Stomach smooth muscle (tissue), 2 donors: ENCODE measurements around the gene FAHD1.
"Not testable (repeated sequence)": the region's sequence is repeated elsewhere in the genome, so short reads cannot be mapped to it uniquely, and the experiment has no call there.

Experiments used
- H3K27ac ChIP-seq: one replicate; pipeline ENCODE4 v1.7.0; 2013; ENCODE audit warnings: mild to moderate bottlenecking, low read length, inconsistent platforms
- H3K27me3 ChIP-seq, 2 donors: one replicate each; pipeline ENCODE4 v1.7.0; 2013; ENCODE audit warnings: low read length in 2 of 2; ENCODE audit not compliant: insufficient read depth in 2 of 2, control insufficient read depth in 1 of 2
- H3K36me3 ChIP-seq, 2 donors: one replicate each; pipeline ENCODE4 v1.7.0; 2013; ENCODE audit warnings: low read length in 2 of 2; ENCODE audit not compliant: control insufficient read depth in 2 of 2, insufficient read depth in 2 of 2
- H3K4me1 ChIP-seq: one replicate; pipeline ENCODE4 v1.7.0; 2013; ENCODE audit warnings: low read length; ENCODE audit not compliant: control insufficient read depth, insufficient read depth
- H3K4me3 ChIP-seq, 2 donors: one replicate each; pipeline ENCODE4 v1.7.0; 2013; ENCODE audit warnings: low read length in 2 of 2
- H3K9ac ChIP-seq, 2 donors: one replicate each; pipeline ENCODE4 v1.7.0; 2013; ENCODE audit warnings: low read length in 2 of 2, mild to moderate bottlenecking in 1 of 2
- H3K9me3 ChIP-seq, 2 donors: one replicate each; pipeline ENCODE4 v1.7.0; 2013; ENCODE audit warnings: low read length in 2 of 2; ENCODE audit not compliant: control insufficient read depth in 2 of 2
- donor health status: healthy.
- donor health status: Pancreatic carcinoma.

The FAHD1 gene

DNA sequence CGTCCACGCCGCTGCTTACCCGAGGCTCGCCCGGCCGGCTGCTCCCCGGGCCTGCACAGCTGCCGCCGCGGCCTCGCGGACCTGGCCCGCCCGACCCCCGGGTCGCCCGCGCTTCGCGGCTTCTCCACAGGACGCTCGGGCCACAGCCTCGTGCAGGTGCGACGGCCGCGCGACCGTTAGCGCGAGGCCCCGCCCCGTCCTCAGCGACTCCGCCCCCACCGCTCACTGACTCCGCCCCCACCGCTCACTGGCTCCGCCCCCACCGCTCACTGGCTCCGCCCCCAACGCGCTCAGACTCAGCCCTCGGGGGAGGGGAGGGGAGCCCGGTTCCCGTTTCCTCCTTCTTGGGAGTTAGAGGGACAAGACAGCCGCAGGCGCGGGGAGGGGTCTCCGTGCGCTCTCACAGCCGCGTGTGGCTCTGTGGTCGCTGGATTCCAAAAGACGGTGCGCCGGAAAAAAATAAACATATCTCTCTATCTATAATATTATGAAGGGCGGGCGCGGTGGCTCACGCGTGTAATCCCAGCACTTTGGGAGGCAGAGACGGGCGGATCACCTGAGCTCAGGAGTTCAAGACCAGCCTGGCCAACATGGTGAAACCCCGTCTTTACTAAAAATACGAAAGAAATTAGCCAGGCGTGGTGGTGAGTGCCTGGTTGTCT lies 45.1 kb downstream of the FAHD1 start, which contains the start of gene MEIOB:
Gene MEIOB, minus strand, starts transcription at position 191 of the 662 bp plus-strand sequence. CDS start 3,989 bp downstream, outside the sequence.
- Histone ChIP-seq H3K4me3 (no peak within 1 kb of the TSS), H3K9me3 (no peaks in the 10 kb centered on the region), H3K4me1 (no peaks in the 10 kb centered on the region), H3K27me3 (peaks cover 14 to 19% of the 10 kb centered on the region in 2 donors), H3K9ac (no peak within 1 kb of the TSS), H3K36me3 (no peaks in the 10 kb centered on the region), H3K27ac (no peak within 1 kb of the TSS)

DNA sequence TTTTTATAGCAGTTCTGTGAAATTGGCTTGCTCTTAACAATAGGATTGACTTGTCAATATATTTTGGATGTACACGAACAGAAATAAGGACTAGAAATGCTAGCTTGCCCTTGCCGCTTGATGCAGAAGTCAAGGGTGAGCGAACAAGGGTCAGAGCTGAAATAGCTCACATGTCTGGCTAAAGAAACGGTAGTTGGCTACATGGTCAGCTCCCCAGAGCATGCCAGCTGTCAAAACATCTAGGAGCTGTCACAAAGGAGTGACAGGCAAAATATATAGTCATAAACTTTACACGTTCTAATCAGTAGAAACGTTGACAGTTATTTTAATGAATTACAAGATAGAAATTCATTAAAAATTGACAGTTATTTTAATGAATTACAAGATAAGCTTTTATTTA lies 47.8 kb downstream of the FAHD1 start:
- H3K27ac ChIP-seq: no peak overlapping the region
- H3K27me3 ChIP-seq: peaks cover 22% of the 10 kb centered on the region in 2 donors
- no peak overlapping the region for H3K9ac ChIP-seq
- no peaks in the 10 kb centered on the region for H3K36me3 ChIP-seq
- H3K9me3 ChIP-seq: no peaks in the 10 kb centered on the region
- no peaks in the 10 kb centered on the region for H3K4me1 ChIP-seq
- no peak overlapping the region for H3K4me3 ChIP-seq

GRCh38 chr16:1876066-1876465 lies 49.1 kb downstream of the FAHD1 start:
- H3K36me3 ChIP-seq, H3K4me3 ChIP-seq, H3K27ac ChIP-seq, H3K9ac ChIP-seq, H3K9me3 ChIP-seq, H3K4me1 ChIP-seq: not testable (repeated sequence)
- H3K27me3 ChIP-seq: peaks cover 22% of the 10 kb centered on the region in 2 donors

DNA sequence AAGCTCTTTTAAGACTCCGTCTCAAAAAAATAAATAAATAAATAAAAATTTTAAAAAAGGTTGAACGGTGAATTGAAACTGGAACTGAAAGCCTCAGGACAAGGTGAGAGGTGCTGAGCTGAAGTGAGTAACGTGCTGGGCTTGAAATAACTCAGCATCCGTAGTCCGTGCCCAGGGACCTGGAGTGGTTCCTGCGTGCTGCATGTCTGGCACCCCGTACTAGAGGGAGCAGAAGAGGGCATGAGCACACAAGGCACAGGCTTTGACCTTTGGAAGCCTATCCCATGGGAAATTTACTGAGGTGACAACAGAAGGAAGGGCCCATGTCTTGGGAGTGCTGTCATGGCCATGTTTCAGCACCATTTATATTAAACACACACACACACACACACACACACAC lies 49.5 kb downstream of the FAHD1 start:
- H3K9ac ChIP-seq: no peak overlapping the region
- H3K4me3 ChIP-seq: no peak overlapping the region
- no peaks in the 10 kb centered on the region for H3K36me3 ChIP-seq
- peaks cover 22 to 24% of the 10 kb centered on the region in 2 donors for H3K27me3 ChIP-seq
- H3K27ac ChIP-seq: no peak overlapping the region
- H3K4me1 ChIP-seq: no peaks in the 10 kb centered on the region
- H3K9me3 ChIP-seq: no peaks in the 10 kb centered on the region

- Histone ChIP-seq H3K36me3 (no peaks in the 10 kb centered on the region), H3K4me3 (no peak overlapping the region), H3K27me3 (peaks cover 18 to 26% of the 10 kb centered on the region in 2 donors), H3K9ac (no peak overlapping the region), H3K27ac (no peak overlapping the region), H3K4me1 (no peaks in the 10 kb centered on the region), H3K9me3 (no peaks in the 10 kb centered on the region)
Observed at GRCh38 chr16:1877089-1877488, 50.1 kb downstream of the FAHD1 start.

DNA sequence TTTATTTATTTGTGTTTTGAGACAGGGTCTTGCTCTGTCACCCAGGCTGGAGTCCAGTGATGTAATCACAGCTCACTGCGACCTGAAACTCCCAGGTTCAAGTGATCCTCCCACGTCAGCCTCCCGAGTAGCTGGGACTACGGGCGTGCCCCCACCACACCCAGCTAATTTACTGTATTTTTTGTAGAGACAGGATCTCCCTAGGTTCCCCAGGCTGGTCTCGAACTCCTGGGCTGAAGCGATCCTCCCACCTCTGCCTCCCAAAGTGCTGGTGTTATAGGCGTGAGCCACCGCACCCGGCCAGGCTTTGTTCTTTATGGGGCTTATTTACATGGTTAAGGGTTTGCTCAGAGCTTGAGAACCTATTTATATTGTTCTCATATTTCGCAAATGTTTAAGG lies 50.8 kb downstream of the FAHD1 start:
- H3K4me1 ChIP-seq: no peaks in the 10 kb centered on the region
- no peak overlapping the region for H3K4me3 ChIP-seq
- H3K9ac ChIP-seq: no peak overlapping the region
- no peaks in the 10 kb centered on the region for H3K36me3 ChIP-seq
- H3K9me3 ChIP-seq: no peaks in the 10 kb centered on the region
- peaks cover 12 to 22% of the 10 kb centered on the region in 2 donors for H3K27me3 ChIP-seq
- no peak overlapping the region for H3K27ac ChIP-seq

- H3K9me3 ChIP-seq: no peaks in the 10 kb centered on the region
- H3K27me3 ChIP-seq: peaks cover 12 to 22% of the 10 kb centered on the region in 2 donors
- no peak overlapping the region for H3K27ac ChIP-seq
- no peak overlapping the region for H3K4me3 ChIP-seq
- no peaks in the 10 kb centered on the region for H3K36me3 ChIP-seq
- no peak overlapping the region for H3K9ac ChIP-seq
- no peaks in the 10 kb centered on the region for H3K4me1 ChIP-seq
Observed at GRCh38 chr16:1878256-1878655, 51.2 kb downstream of the FAHD1 start.
